ENCODE data around the gene MPLKIP. TPM values are rescaled to one million over a fixed set of nuclear protein-coding genes. Genes with fewer than 3 reads are reported as not detected.

Gene MPLKIP
- polyA plus RNA-seq, 1 experiment, result 31.1 TPM

- DNase-seq (ENCODE audit: low read depth, low spot score), result no peak
- Histone ChIP-seq H3K4me3 (ENCODE audit: low read depth, low read length) (no peak overlapping the region), H3K27ac (ENCODE audit: low read depth, low read length) (no peak overlapping the region), H3K27me3 (ENCODE audit: control insufficient read depth, insufficient read depth, low read length) (no peaks in the 10 kb centered on the region), H3K9me3 (ENCODE audit: control insufficient read depth, insufficient read depth, low read length) (no peaks in the 10 kb centered on the region)
- no peak for TF ChIP-seq CTCF (IDR thresholded peaks at IDR 0.05; ENCODE audit: low read depth, low read length)
- ChIA-PET POLR2A (no interaction called here), CTCF (no interaction called here)
Measured at GRCh38 chr7:40095230-40095629, 39.2 kb downstream of the MPLKIP start.

GRCh38 chr7:40093631-40094350, 40.6 kb downstream of the MPLKIP start:
- ChIA-PET POLR2A (no interaction called here), CTCF (no interaction called here)
- TF ChIP-seq CTCF (IDR thresholded peaks at IDR 0.05; ENCODE audit: low read depth, low read length), result no peak
- Histone ChIP-seq H3K4me3 (ENCODE audit: low read depth, low read length) (no peak overlapping the region), H3K9me3 (ENCODE audit: control insufficient read depth, insufficient read depth, low read length) (no peaks in the 10 kb centered on the region), H3K27me3 (ENCODE audit: control insufficient read depth, insufficient read depth, low read length) (no peaks in the 10 kb centered on the region), H3K27ac (ENCODE audit: low read depth, low read length) (no peak overlapping the region)
- DNase-seq (ENCODE audit: low read depth, low spot score), result no peak

- H3K27me3 ChIP-seq (ENCODE audit: control insufficient read depth, insufficient read depth, low read length), result no peaks in the 10 kb centered on the region
- ChIA-PET CTCF (no interaction called here), POLR2A (no interaction called here)
- no peak for TF ChIP-seq CTCF (IDR thresholded peaks at IDR 0.05; ENCODE audit: low read depth, low read length)
- no peaks in the 10 kb centered on the region for H3K9me3 ChIP-seq (ENCODE audit: control insufficient read depth, insufficient read depth, low read length)
- DNase-seq (ENCODE audit: low read depth, low spot score), result no peak
- H3K4me3 ChIP-seq (ENCODE audit: low read depth, low read length), result no peak overlapping the region
- no peak overlapping the region for H3K27ac ChIP-seq (ENCODE audit: low read depth, low read length)
Measured at GRCh38 chr7:40092182-40092581, 42.2 kb downstream of the MPLKIP start.

GRCh38 chr7:40077849-40078248, 56.6 kb downstream of the MPLKIP start:
- Histone ChIP-seq H3K9me3 (ENCODE audit: control insufficient read depth, insufficient read depth, low read length) (no peaks in the 10 kb centered on the region), H3K27me3 (ENCODE audit: control insufficient read depth, insufficient read depth, low read length) (no peaks in the 10 kb centered on the region), H3K27ac (ENCODE audit: low read depth, low read length) (no peak overlapping the region), H3K4me3 (ENCODE audit: low read depth, low read length) (no peak overlapping the region)
- ChIA-PET POLR2A (no interaction called here), CTCF (no interaction called here)
- peak; percentile 6 for DNase-seq (ENCODE audit: low read depth, low spot score)
- no peak for TF ChIP-seq CTCF (IDR thresholded peaks at IDR 0.05; ENCODE audit: low read depth, low read length)

Small RNA genes lying within 50 kb of the gene (small RNA-seq; reads per million reads assigned to genes)
- gene AC006023.1 (ENCODE audit: insufficient read length, low read depth), result not detected
- gene AC006023.2 (ENCODE audit: insufficient read length, low read depth), result not detected

Other genes starting within 250 kb of the MPLKIP start
- gene CDK13, start 184.4 kb downstream of the MPLKIP start, polyA plus RNA-seq (2011; rRNA removed), result 34.1 and 44.2 TPM in 2 replicates
- 11.7 and 12.5 TPM in 2 replicates for gene SUGCT, start 383 bp upstream of the MPLKIP start, polyA plus RNA-seq (2011; rRNA removed)